Osteoblast (primary cell): ENCODE results near the gene NFRKB. TPM values are rescaled to one million over a fixed set of nuclear protein-coding genes. Genes with fewer than 3 reads are reported as not detected.
A peak's percentile ranks its signal among the peaks of the same experiment; 100 is the strongest.

ENCODE experiments used
- DNase-seq: peaks from one replicate; pipeline ENCODE4 v3.0.0; 2011; ENCODE audit warnings: low spot score, mixed read lengths; ENCODE audit not compliant: insufficient read length; ENCODE audit errors: missing footprints
- H2AFZ ChIP-seq: 2 replicates; pipeline ENCODE4 v1.6.0; 2011; ENCODE audit warnings: mild to moderate bottlenecking, low read length
- H3K27ac ChIP-seq: 2 replicates; pipeline ENCODE4 v1.5.1; 2011; ENCODE audit warnings: mild to moderate bottlenecking, low read depth, low read length, moderate library complexity
- H3K27me3 ChIP-seq: 2 replicates; pipeline ENCODE4 v1.6.0; 2012; ENCODE audit warnings: mild to moderate bottlenecking, control low read depth, inconsistent platforms, low read length, moderate library complexity; ENCODE audit not compliant: insufficient read depth
- H3K36me3 ChIP-seq: 2 replicates; pipeline ENCODE4 v1.5.1; 2011; ENCODE audit warnings: mild to moderate bottlenecking, low read length, control low read depth, moderate library complexity; ENCODE audit not compliant: insufficient read depth
- H3K4me1 ChIP-seq: 2 replicates; pipeline ENCODE4 v1.5.1; 2011; ENCODE audit warnings: mild to moderate bottlenecking, low read length, control low read depth, moderate library complexity; ENCODE audit not compliant: insufficient read depth
- H3K4me2 ChIP-seq: 2 replicates; pipeline ENCODE4 v1.6.0; 2011; ENCODE audit warnings: mild to moderate bottlenecking, low read length; ENCODE audit not compliant: insufficient read depth
- H3K4me3 ChIP-seq: fragments of 200-600 bp; sonication (generic); 3 replicates; pipeline ENCODE4 v1.5.1; 2012; ENCODE audit warnings: mild to moderate bottlenecking, low read length, inconsistent platforms; ENCODE audit not compliant: insufficient read depth
- H3K79me2 ChIP-seq: 2 replicates; pipeline ENCODE4 v1.6.0; 2012; ENCODE audit warnings: mild to moderate bottlenecking, low read length, control low read depth, inconsistent platforms; ENCODE audit not compliant: insufficient read depth
- H3K9me3 ChIP-seq: 2 replicates; pipeline ENCODE4 v1.5.1; 2011; ENCODE audit warnings: low read depth, low read length, control low read depth
- H4K20me1 ChIP-seq: 2 replicates; pipeline ENCODE4 v1.6.0; 2012; ENCODE audit warnings: mild to moderate bottlenecking, low read length, control low read depth; ENCODE audit not compliant: insufficient read depth
- CTCF ChIP-seq: IDR thresholded peaks from 2 replicates; pipeline ENCODE4 v1.5.1; 2011; ENCODE audit warnings: mild to moderate bottlenecking, low read depth, low read length, moderate library complexity; ENCODE audit errors: extremely low read depth
- total RNA-seq: library from RNA; depleted of rRNA; stranded (reverse); fragments of >200 nt; gene quantifications from 2 replicates; pipeline ENCODE4 v1.2.3, GENCODE V29; 2012

The NFRKB gene
- total RNA-seq, 1 donor: 15.2 TPM

GRCh38 chr11:129917231-129917630 lies 21.9 kb upstream of the NFRKB start:
- no peak for TF ChIP-seq CTCF
- peaks cover 35% of the 10 kb centered on the region for H3K36me3 ChIP-seq
- H3K79me2 ChIP-seq: no peaks in the 10 kb centered on the region
- H3K4me1 ChIP-seq: no peaks in the 10 kb centered on the region
- DNase-seq: peak; percentile 82
- H3K4me2 ChIP-seq: no peak overlapping the region
- H3K27ac ChIP-seq: no peak overlapping the region
- H2AFZ ChIP-seq: no peak overlapping the region
- no peaks in the 10 kb centered on the region for H3K27me3 ChIP-seq
- H3K4me3 ChIP-seq: no peak overlapping the region
- no peaks in the 10 kb centered on the region for H3K9me3 ChIP-seq
- H4K20me1 ChIP-seq: no peaks in the 10 kb centered on the region

DNA sequence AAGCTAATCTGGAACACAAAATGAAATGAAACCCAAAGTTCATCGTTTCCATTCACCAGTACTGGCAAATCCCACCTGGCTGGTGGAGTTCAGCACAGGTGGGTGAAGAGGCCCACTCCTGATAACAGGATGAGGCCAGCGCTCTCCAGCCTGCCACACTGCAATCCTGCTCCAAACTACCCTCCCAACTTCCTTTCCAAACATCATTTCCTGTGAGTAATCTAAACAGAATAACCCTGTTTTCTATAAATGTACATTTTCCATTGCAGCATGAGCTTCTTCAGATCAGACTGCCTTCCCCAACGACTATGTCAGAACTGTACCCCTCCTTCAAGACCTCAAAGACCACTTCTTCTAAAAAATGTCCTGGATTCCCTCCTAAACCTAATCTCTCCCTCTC lies 15.9 kb upstream of the NFRKB start:
- Histone ChIP-seq H3K36me3 (peaks cover 27% of the 10 kb centered on the region), H3K4me1 (no peaks in the 10 kb centered on the region), H3K79me2 (no peaks in the 10 kb centered on the region), H4K20me1 (no peaks in the 10 kb centered on the region), H3K4me3 (no peak overlapping the region), H3K27ac (no peak overlapping the region), H3K9me3 (no peaks in the 10 kb centered on the region), H2AFZ (peak overlapping the region; percentile 66), H3K27me3 (no peaks in the 10 kb centered on the region), H3K4me2 (no peak overlapping the region)
- no peak for DNase-seq
- TF ChIP-seq CTCF: no peak

DNA sequence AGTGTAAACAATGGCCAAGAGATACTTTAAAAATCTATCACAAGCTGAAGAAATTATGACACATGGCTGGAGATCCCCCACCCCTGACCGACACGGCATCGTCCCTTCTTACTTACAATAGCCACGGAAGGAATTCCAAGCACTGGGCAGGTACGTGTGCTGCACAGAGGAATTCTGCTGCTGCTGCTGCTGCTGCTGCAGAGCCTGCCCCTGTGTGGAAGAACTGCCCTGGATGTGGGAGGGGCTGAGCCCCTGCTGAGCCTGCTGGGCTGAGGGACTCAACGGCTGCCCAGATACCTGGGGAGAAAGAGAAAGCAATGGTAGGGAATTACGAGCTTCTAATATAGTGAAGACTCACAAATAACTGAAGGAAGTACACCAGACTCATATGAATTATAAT lies 15.0 kb upstream of the NFRKB start:
- Histone ChIP-seq H3K9me3 (no peaks in the 10 kb centered on the region), H3K4me3 (no peak overlapping the region), H3K27ac (no peak overlapping the region), H4K20me1 (no peaks in the 10 kb centered on the region), H3K4me2 (no peak overlapping the region), H3K36me3 (peaks cover 21% of the 10 kb centered on the region), H2AFZ (no peak overlapping the region), H3K4me1 (no peaks in the 10 kb centered on the region), H3K27me3 (no peaks in the 10 kb centered on the region), H3K79me2 (no peaks in the 10 kb centered on the region)
- DNase-seq: no peak
- TF ChIP-seq CTCF: no peak

DNA sequence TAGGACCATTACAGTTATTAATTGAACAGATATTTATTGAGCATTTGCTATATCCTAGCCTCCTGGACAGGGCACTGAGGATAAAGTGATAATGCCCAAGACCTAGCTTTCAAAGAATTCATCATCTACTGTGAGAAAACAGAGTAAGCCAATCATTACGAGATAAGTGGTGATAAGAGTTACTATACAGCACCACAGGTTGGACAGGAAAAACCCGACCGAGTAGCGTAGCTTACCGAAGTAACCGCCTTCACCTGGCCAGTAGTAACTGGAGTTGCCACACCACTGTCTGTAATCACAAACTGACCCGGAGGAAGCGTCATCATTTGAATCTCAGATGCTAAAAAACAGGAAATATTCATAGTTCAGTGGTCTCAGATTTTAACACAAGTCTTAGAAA lies 10.0 kb upstream of the NFRKB start:
- Histone ChIP-seq H3K36me3 (peaks cover 22% of the 10 kb centered on the region), H3K79me2 (no peaks in the 10 kb centered on the region), H3K9me3 (no peaks in the 10 kb centered on the region), H3K27me3 (no peaks in the 10 kb centered on the region), H3K4me3 (no peak overlapping the region), H3K27ac (no peak overlapping the region), H3K4me2 (no peak overlapping the region), H2AFZ (no peak overlapping the region), H3K4me1 (no peaks in the 10 kb centered on the region), H4K20me1 (no peaks in the 10 kb centered on the region)
- peak; percentile 81 for DNase-seq
- TF ChIP-seq CTCF: no peak
